Coronary artery (tissue), 2 donors: Measurements from ENCODE around the gene TMPRSS11E.

Experiments used
- DNase-seq: peaks from one replicate; pipeline ENCODE4 v3.0.0-alpha.2; 2017; ENCODE audit warnings: low spot score
- H3K27ac ChIP-seq, 2 donors: fragments of 200-600 bp; sonication (generic); one replicate each; pipeline ENCODE4 v1.5.1; 2016 to 2019
- H3K4me3 ChIP-seq: fragments of 200-600 bp; sonication (generic); 2 replicates; pipeline ENCODE4 v1.5.1; 2016; ENCODE audit warnings: mild to moderate bottlenecking, moderate library complexity
- CTCF ChIP-seq: fragments of 200-600 bp; sonication (generic); IDR thresholded peaks from one replicate; pipeline ENCODE4 v1.5.1; 2019; ENCODE audit warnings: antibody characterized with exemption

TMPRSS11E gene

GRCh38 chr4:68433582-68433981 is 13.7 kb upstream of the TMPRSS11E start:
- no peak for TF ChIP-seq CTCF
- Histone ChIP-seq H3K4me3 (no peak overlapping the region), H3K27ac (no peak overlapping the region)
- DNase-seq, result no peak

- no peak for TF ChIP-seq CTCF
- no peak overlapping the region for H3K4me3 ChIP-seq
- DNase-seq, result no peak
- no peak overlapping the region for H3K27ac ChIP-seq
Measured at GRCh38 chr4:68434277-68434676, 13.0 kb upstream of the TMPRSS11E start.

GRCh38 chr4:68434836-68435235 is 12.4 kb upstream of the TMPRSS11E start:
- no peak overlapping the region for H3K4me3 ChIP-seq

GRCh38 chr4:68445111-68445510 is 2.2 kb upstream of the TMPRSS11E start:
- H3K27ac ChIP-seq, result no peak overlapping the region
- no peak overlapping the region for H3K4me3 ChIP-seq
- no peak for TF ChIP-seq CTCF
- DNase-seq, result no peak

More at GRCh38 chr4:68434836-68435235, 12.4 kb upstream of the TMPRSS11E start:
- no peak for DNase-seq
- no peak for TF ChIP-seq CTCF
- H3K27ac ChIP-seq, result no peak overlapping the region

GRCh38 chr4:68451246-68452211 is 4.3 kb downstream of the TMPRSS11E start:
- H3K4me3 ChIP-seq, result no peak overlapping the region
- DNase-seq, result no peak
- H3K27ac ChIP-seq, result no peak overlapping the region
- TF ChIP-seq CTCF, result no peak

GRCh38 chr4:68460085-68460484 is 12.8 kb downstream of the TMPRSS11E start:
- Histone ChIP-seq H3K27ac (no peak overlapping the region), H3K4me3 (no peak overlapping the region)
- DNase-seq, result no peak
- no peak for TF ChIP-seq CTCF

- no peak for DNase-seq
Measured at GRCh38 chr4:68461790-68462189, 14.5 kb downstream of the TMPRSS11E start.

More at GRCh38 chr4:68461790-68462189, 14.5 kb downstream of the TMPRSS11E start:
- Histone ChIP-seq H3K27ac (no peak overlapping the region), H3K4me3 (no peak overlapping the region)
- no peak for TF ChIP-seq CTCF
